Measurements from ENCODE around the gene NALCN. TPM values are rescaled to one million over a fixed set of nuclear protein-coding genes. Genes with fewer than 3 reads are reported as not detected.

The NALCN gene
- total and polyA plus RNA-seq, 2 experiments from 2014 or later: 0.50 to 0.87 TPM

DNA sequence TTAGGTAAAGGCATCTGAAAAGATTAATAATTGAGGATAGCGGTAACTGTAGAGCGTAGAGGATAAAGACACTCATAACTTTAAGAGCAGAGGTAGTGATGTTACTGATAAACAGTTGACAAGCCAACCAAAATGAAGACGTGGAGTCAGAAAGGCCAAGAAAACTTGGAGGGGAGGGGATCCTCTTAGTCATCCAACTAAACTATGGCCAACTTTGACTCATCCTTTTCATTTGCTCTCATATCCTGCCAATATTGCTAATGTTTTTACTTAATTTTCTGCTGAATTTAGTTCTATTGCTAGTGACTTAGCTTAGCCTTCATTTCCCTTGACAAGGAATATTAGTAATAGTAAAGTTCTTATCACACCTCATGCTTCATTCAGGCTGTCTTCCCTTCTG lies 49.6 kb upstream of the NALCN start (continued):
- no peak for TF ChIP-seq ZNF462 (CRISPR knock-in tag; IDR thresholded peaks at IDR 0.05)

DNA sequence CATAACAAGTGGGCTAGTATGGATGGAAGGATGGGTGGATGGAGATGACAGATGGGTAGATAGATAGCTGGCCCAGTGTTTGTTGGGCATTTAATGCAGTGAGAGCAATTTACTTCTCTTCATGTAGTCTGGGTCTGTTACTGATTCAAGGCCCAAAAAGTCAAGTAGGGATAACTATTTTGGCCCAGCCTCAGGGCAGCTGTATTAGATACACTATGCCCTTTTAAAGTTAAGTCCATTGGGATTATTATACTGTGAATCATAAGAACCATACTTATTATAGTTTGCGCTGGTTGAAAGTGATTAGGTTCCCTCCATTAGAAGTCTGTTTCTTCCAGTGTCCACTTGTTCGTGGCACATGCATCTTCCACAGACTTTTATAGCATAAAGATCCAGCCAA lies 40.9 kb upstream of the NALCN start:
- H3F3A ChIP-seq (replicated peaks; ENCODE audit: low read depth): no peaks in the 10 kb centered on the region
- no peaks in the 10 kb centered on the region for H3K36me3 ChIP-seq (ENCODE audit: insufficient read depth)
- no peak for ATAC-seq
- H3K36me3 Mint-ChIP-seq (ENCODE audit: low read depth): no peaks in the 10 kb centered on the region
- no peak for DNase-seq (ENCODE audit: low spot score)
- no peak overlapping the region for H3K4me2 ChIP-seq
- H3K4me1 ChIP-seq (ENCODE audit: insufficient read depth): peaks cover 13% of the 10 kb centered on the region
- no peak for TF ChIP-seq NANOG (IDR thresholded peaks at IDR 0.05; ENCODE audit: borderline replicate concordance)
- TF ChIP-seq CTCF (conservative IDR thresholded peaks at IDR 0.05; ENCODE audit: low read depth in 2 of 2): no peak
- TF ChIP-seq ETS1 (IDR thresholded peaks at IDR 0.05): no peak
- TF ChIP-seq ZNF462 (CRISPR knock-in tag; IDR thresholded peaks at IDR 0.05): no peak
- no peak for TF ChIP-seq EZH2 (IDR thresholded peaks at IDR 0.05; ENCODE audit: low read depth, unreplicated experiment)
- no peak for TF ChIP-seq JUNB (IDR thresholded peaks at IDR 0.05; ENCODE audit: unreplicated experiment)
- no peak for TF ChIP-seq EZH2phosphoT487 (IDR thresholded peaks at IDR 0.05; ENCODE audit: unreplicated experiment)
- no peaks in the 10 kb centered on the region for H3K79me2 ChIP-seq (replicated peaks; ENCODE audit: insufficient read depth)
- peaks cover 7% of the 10 kb centered on the region for H3K27me3 Mint-ChIP-seq (ENCODE audit: insufficient read depth, low read depth, poor library complexity)
- H3K9me2 ChIP-seq (ENCODE audit: insufficient read depth): peaks cover 8% of the 10 kb centered on the region; the same call in 1 of the 2 replicates
- H3K4me3 ChIP-seq: no peak overlapping the region
- H3K27me3 ChIP-seq (ENCODE audit: insufficient read depth): no peaks in the 10 kb centered on the region
- no peaks in the 10 kb centered on the region for H4K20me1 ChIP-seq (replicated peaks; ENCODE audit: insufficient read depth)
- H3K4me3 Mint-ChIP-seq: no peak overlapping the region
- H3K27ac Mint-ChIP-seq: no peak overlapping the region
- H3K27ac ChIP-seq (ENCODE audit: low read depth): no peak overlapping the region
- H3K4me1 Mint-ChIP-seq: 0 out of 3 replicates have a peak, but pooled peaks cover 4% of the 10 kb centered on the region
- H2AFZ ChIP-seq: no peak overlapping the region
- no peaks in the 10 kb centered on the region for H3K9me3 Mint-ChIP-seq
